HepG2 (cell line): Measurements from ENCODE around the gene CTNNBL1. TPM values are rescaled to one million over a fixed set of nuclear protein-coding genes. Genes with fewer than 3 reads are reported as not detected.
"Not testable (repeated sequence)": the region's sequence is repeated elsewhere in the genome, so short reads cannot be mapped to it uniquely, and the experiment has no call there.

Source experiments
- ATAC-seq: fragments of 200-7000 bp; cut with Tn5 transposase; 3 replicates; pipeline ENCODE4 v1.9.1; 2020; ENCODE audit warnings: mild to moderate bottlenecking, moderate library complexity
- BruUV-seq: library from RNA; stranded (reverse); fragments of 400-500 nt; replicated peaks from 2 replicates; lab custom pipeline; 2021; lab: Mats Ljungman, UMichigan
- CTCF ChIA-PET: fragments of 300-600 bp; formaldehyde crosslinking; extraction: SDS; loops from one replicate; lab custom pipeline; 2021; ENCODE audit warnings: low total read pairs, inconsistent platforms, low intra/inter-chr PET ratio; lab: Yijun Ruan, JAX
- POLR2A ChIA-PET: fragments of 350-600 bp; sonication (Branson Sonifier 250); formaldehyde crosslinking; loops from one replicate; lab custom pipeline; 2020; ENCODE audit warnings: antibody characterized with exemption, inconsistent platforms; lab: Yijun Ruan, JAX
- DNase-seq: peaks from one replicate; pipeline ENCODE4 v3.0.0-alpha.2; 2015; ENCODE audit warnings: low spot score
- FAIRE-seq: peaks from 3 replicates; lab custom pipeline; 2011; peaks lifted over from hg19 to GRCh38; lab: Jason Lieb, UNC
- H2AFZ ChIP-seq: one replicate; pipeline ENCODE4 v1.6.1; 2011; ENCODE audit warnings: low read length, inconsistent platforms
- H3K27ac ChIP-seq: fragments of 300-600 bp; 3 replicates; pipeline ENCODE4 v1.8.0; 2011; ENCODE audit warnings: mixed run types, mild to moderate bottlenecking, mixed read lengths, low read length, inconsistent platforms; ENCODE audit not compliant: insufficient read depth; ENCODE audit errors: extremely low read length
- H3K27me3 ChIP-seq, 2 experiments: fragments of 200-600 bp in 1 of 2; 2 replicates in 1 of 2; 3 replicates in 1 of 2; pipeline versions ENCODE4 v1.6.0 to v1.8.0; 2011; ENCODE audit warnings: low read length in 2 of 2, mild to moderate bottlenecking in 2 of 2, moderate library complexity in 2 of 2, inconsistent platforms in 1 of 2; ENCODE audit not compliant: insufficient read depth in 2 of 2, control insufficient read depth in 1 of 2
- H3K36me3 ChIP-seq, 2 experiments: fragments of 200-600 bp in 1 of 2; replicated peaks in 1 of 2; 2 replicates in 1 of 2; 3 replicates in 1 of 2; pipeline versions ENCODE4 v1.5.1 to v1.8.0; 2011; ENCODE audit warnings: low read length in 2 of 2, inconsistent platforms in 1 of 2; ENCODE audit not compliant: insufficient read depth in 2 of 2, control insufficient read depth in 1 of 2
- H3K4me1 ChIP-seq: 2 replicates; pipeline ENCODE4 v1.5.1; 2012; ENCODE audit warnings: low read length, inconsistent platforms; ENCODE audit not compliant: insufficient read depth
- H3K4me2 ChIP-seq: 2 replicates; pipeline ENCODE4 v1.6.0; 2011; ENCODE audit warnings: low read depth, low read length, inconsistent platforms
- H3K4me3 ChIP-seq, 3 experiments: fragments of 200-600 bp in 1 of 3; sonication (generic), shearing (Covaris generic) in 1 of 3; replicated peaks in 1 of 3; 2 replicates each; pipeline ENCODE4 v1.5.1; 2011 to 2016; ENCODE audit warnings: low read length in 3 of 3, inconsistent platforms in 2 of 3, low read depth in 2 of 3, mild to moderate bottlenecking in 2 of 3, control low read depth in 1 of 3, mixed read lengths in 1 of 3; ENCODE audit not compliant: insufficient read depth in 1 of 3
- H3K79me2 ChIP-seq: one replicate; pipeline ENCODE4 v1.6.1; 2011; ENCODE audit warnings: low read length, inconsistent platforms; ENCODE audit not compliant: insufficient read depth
- H3K9ac ChIP-seq: 2 replicates; pipeline ENCODE4 v1.6.0; 2011; ENCODE audit warnings: mild to moderate bottlenecking, low read depth, low read length, inconsistent platforms; ENCODE audit not compliant: insufficient read depth
- H3K9me3 ChIP-seq: 2 replicates; pipeline ENCODE4 v1.5.1; 2012; ENCODE audit warnings: mild to moderate bottlenecking, low read length
- H4K20me1 ChIP-seq: 2 replicates; pipeline ENCODE4 v1.6.0; 2011; ENCODE audit warnings: inconsistent platforms, mild to moderate bottlenecking, low read length, moderate library complexity; ENCODE audit not compliant: insufficient read depth
- ARNT ChIP-seq: fragments of 450-650 bp; IDR thresholded peaks from 2 replicates; pipeline ENCODE4 v1.6.1; 2017
- MAFF ChIP-seq: IDR thresholded peaks from 2 replicates; pipeline ENCODE4 v1.6.1; 2011; ENCODE audit warnings: low read depth, low read length, improper control_type of control experiment
- MAFK ChIP-seq, 2 experiments: IDR thresholded peaks in 1 of 2; conservative IDR thresholded peaks in 1 of 2; 2 replicates each; pipeline ENCODE4 v1.6.1; 2011; ENCODE audit warnings: improper control_type of control experiment in 2 of 2, low read length in 2 of 2
- ZSCAN9 ChIP-seq: IDR thresholded peaks from 2 replicates; pipeline ENCODE4 v1.6.1; 2016; ENCODE audit warnings: borderline replicate concordance
- WGBS: methylation state at CpG from one replicate; pipeline ENCODE4 v1.1.6; 2017; ENCODE audit warnings: low lambda C conversion rate; 5-methylcytosine and 5-hydroxymethylcytosine counted together
- in situ Hi-C: cut with HindIII; loops from 2 replicates; pipeline ENCODE4 v1.10.0; 2017; ENCODE audit warnings: low pct_unique_long_range_greater_than_20kb; ENCODE audit not compliant: extremely low pct_ligation_motif_present
- intact Hi-C: fragments of 100-400 bp; cut with micrococcal nuclease; formaldehyde crosslinking; loops from one replicate; pipeline ENCODE4 v1.10.0; 2022; ENCODE audit not compliant: unreplicated experiment
- polyA plus RNA-seq, 8 experiments: library from polyadenylated mRNA; depleted of rRNA in 3 of 8; stranded (reverse) in 7 of 8; unstranded in 1 of 8; fragments of >200 nt; fragmentation: Illumina TruSeq in 4 of 8; extraction: Trizol in 4 of 8; gene quantifications; 2 replicates each; pipeline versions ENCODE4 v1.2.1 to v1.2.3, GENCODE V29; 2011 to 2016; ENCODE audit warnings: low read depth in 4 of 8, missing spikeins in 1 of 8, mixed read lengths in 1 of 8; ENCODE audit not compliant: insufficient read depth in 1 of 8
- total RNA-seq, 5 experiments: library from RNA; depleted of rRNA; stranded (reverse); fragments of >200 nt; fragmentation: Illumina TruSeq; extraction: Trizol; gene quantifications; 2 replicates each; pipeline ENCODE4 v1.2.3, GENCODE V29; 2016; ENCODE audit warnings: low read depth in 1 of 5
- TF ChIP-seq, protein P1 (sequence below): sonication (generic); formaldehyde crosslinking; IDR thresholded peaks from 2 replicates; pipeline ENCODE4 v1.4.0; 2020; ENCODE audit warnings: missing genetic modification reagents
- TF ChIP-seq, protein P2 (sequence below): sonication (generic); formaldehyde crosslinking; IDR thresholded peaks from 2 replicates; pipeline ENCODE4 v1.8.1; 2023; ENCODE audit warnings: mild to moderate bottlenecking, moderate library complexity, missing genetic modification reagents
- TF ChIP-seq, protein P3 (sequence below): sonication (generic); formaldehyde crosslinking; IDR thresholded peaks from 2 replicates; pipeline ENCODE4 v1.9.0; 2021; ENCODE audit warnings: missing genetic modification reagents, mild to moderate bottlenecking, borderline replicate concordance
- TF ChIP-seq, protein P4 (sequence below): sonication (generic); formaldehyde crosslinking; IDR thresholded peaks from 2 replicates; pipeline ENCODE4 v1.8.0; 2022; ENCODE audit warnings: mild to moderate bottlenecking, missing genetic modification reagents

Gene CTNNBL1
- total and polyA plus RNA-seq, 2 of the 13 experiments (the other 11 are each of a cell fraction or from before 2014, with no cell fraction given): 49.3 to 94.6 TPM

DNA sequence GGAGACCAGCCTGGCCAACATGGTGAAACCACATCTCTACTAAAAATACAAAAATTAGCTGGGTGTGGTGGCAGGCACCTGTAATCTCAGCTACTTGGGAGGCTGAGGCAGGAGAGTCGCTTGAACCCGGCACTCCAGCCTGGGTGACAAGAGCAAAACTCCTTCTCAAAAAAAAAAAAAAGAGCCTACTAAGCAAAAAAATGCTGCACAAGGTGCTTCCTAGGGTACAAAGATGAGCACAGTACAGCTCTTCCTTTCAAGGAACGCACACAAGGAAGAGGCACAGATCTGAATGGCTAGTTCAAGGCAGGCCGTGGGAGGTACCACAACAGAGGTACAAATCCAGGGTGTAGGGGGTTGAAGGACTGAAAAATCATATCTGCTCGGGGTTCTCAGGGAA is 162.2 kb downstream of the CTNNBL1 start:
- ATAC-seq, CTCF ChIA-PET, H3K79me2 ChIP-seq, H4K20me1 ChIP-seq, BruUV-seq, POLR2A ChIA-PET, H3K9ac ChIP-seq, H3K4me2 ChIP-seq, DNase-seq, H2AFZ ChIP-seq, intact Hi-C loops, FAIRE-seq, H3K27ac ChIP-seq, H3K4me3 ChIP-seq, H3K27me3 ChIP-seq, H3K9me3 ChIP-seq, in situ Hi-C loops, H3K4me1 ChIP-seq: not testable (repeated sequence)
- 95% methylated on average over 5 of the region's 5 CpGs for whole genome bisulfite sequencing
- H3K36me3 ChIP-seq: peaks cover 10 to 44% of the 10 kb centered on the region in 2 experiments
- TF ChIP-seq MAFK (conservative IDR thresholded peaks at IDR 0.05 in 1 of 2, IDR thresholded peaks at IDR 0.05 in 1 of 2; ENCODE audit: low read length in 2 of 2) (peak; percentile 61 to 84; a peak in 2 of 4 replicates), MAFF (peak; percentile 76)

DNA sequence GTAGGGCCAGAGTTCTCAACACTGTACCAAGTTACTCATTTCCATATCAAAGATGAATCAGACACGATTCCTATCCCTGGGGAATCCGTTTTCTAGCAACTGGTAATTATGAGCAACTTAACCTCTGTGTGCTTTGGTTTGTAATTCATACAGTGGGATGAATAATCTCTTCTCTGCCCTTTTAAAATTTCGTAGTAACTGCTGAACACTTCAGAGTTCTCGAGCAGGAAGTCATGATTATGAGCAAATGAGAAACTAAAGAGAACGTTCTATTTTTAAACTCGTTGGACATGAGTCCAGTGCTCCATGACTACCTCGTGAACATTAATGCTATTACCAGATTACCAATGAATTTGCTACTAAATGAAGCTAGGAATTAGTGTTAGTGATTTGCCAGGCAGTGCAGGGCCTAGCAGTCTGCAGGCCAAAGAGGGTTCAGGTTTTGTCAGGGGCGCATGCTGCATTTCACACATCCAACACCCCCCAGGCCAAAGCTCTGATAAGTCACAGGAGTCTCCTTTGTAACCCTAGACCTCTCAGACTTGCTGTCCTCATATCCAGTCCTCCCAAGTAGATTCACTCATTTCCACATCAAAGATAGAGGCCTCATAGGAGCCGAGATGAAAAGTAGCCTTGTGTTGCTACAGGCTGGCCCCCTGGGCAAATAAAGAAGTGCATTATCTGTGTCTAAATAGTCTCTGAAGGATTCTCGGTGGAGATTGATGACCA is 163.3 kb downstream of the CTNNBL1 start:
- intact Hi-C loops (no loop called here), in situ Hi-C loops (no loop called here)
- peak; percentile 34 for FAIRE-seq
- Histone ChIP-seq H3K9ac (no peak overlapping the region), H2AFZ (no peak overlapping the region), H4K20me1 (no peaks in the 10 kb centered on the region), H3K4me1 (no peaks in the 10 kb centered on the region), H3K27ac (no peak overlapping the region), H3K79me2 (no peaks in the 10 kb centered on the region), H3K4me3 (no peak overlapping the region), H3K4me2 (no peak overlapping the region), H3K27me3 (no peaks in the 10 kb centered on the region), H3K36me3 (peaks cover 15 to 55% of the 10 kb centered on the region in 2 experiments), H3K9me3 (no peaks in the 10 kb centered on the region)
- no peak for DNase-seq
- ATAC-seq: no peak
- ChIA-PET POLR2A (no interaction called here), CTCF (no interaction called here)
- no peak for TF ChIP-seq ZSCAN9
- TF ChIP-seq, protein P1, sequence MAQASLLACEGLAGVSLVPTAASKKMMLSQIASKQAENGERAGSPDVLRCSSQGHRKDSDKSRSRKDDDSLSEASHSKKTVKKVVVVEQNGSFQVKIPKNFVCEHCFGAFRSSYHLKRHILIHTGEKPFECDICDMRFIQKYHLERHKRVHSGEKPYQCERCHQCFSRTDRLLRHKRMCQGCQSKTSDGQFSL (CRISPR knock-in tag): no peak
- TF ChIP-seq, protein P2, sequence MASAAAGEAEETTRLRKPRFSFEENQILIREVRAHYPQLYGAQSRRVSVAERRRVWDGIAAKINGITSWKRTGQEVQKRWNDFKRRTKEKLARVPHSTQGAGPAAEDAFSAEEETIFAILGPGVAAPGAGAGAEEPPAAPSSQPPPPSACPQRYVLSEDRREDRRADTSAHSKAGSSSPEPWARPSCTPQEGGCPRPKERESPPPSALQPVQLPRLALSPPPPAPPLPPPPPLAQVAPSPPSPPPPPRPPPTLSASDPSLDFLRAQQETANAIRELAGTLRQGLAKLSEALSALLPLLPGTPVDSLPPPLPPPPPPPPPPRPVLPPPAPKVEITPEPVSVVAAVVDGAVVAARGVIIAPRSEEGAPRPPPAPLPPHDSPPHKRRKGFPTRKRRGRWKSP (CRISPR knock-in tag): no peak
- TF ChIP-seq ARNT: no peak
- TF ChIP-seq, protein P3, sequence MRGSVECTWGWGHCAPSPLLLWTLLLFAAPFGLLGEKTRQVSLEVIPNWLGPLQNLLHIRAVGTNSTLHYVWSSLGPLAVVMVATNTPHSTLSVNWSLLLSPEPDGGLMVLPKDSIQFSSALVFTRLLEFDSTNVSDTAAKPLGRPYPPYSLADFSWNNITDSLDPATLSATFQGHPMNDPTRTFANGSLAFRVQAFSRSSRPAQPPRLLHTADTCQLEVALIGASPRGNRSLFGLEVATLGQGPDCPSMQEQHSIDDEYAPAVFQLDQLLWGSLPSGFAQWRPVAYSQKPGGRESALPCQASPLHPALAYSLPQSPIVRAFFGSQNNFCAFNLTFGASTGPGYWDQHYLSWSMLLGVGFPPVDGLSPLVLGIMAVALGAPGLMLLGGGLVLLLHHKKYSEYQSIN (CRISPR knock-in tag): no peak
- TF ChIP-seq, protein P4, sequence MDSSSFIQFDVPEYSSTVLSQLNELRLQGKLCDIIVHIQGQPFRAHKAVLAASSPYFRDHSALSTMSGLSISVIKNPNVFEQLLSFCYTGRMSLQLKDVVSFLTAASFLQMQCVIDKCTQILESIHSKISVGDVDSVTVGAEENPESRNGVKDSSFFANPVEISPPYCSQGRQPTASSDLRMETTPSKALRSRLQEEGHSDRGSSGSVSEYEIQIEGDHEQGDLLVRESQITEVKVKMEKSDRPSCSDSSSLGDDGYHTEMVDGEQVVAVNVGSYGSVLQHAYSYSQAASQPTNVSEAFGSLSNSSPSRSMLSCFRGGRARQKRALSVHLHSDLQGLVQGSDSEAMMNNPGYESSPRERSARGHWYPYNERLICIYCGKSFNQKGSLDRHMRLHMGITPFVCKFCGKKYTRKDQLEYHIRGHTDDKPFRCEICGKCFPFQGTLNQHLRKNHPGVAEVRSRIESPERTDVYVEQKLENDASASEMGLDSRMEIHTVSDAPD (CRISPR knock-in tag): no peak
- BruUV-seq: no TSS peak
- WGBS: 96% methylated on average over 10 of the region's 10 CpGs
